HepG2 (cell line): ENCODE data around the gene ZCCHC10.

Experiments used
- GABPA ChIP-seq, 2 experiments: IDR thresholded peaks; 2 replicates each; pipeline ENCODE4 v1.6.1; 2011 to 2016; ENCODE audit warnings: low read depth in 2 of 2, low read length in 1 of 2, missing biosample characterization in 1 of 2, missing genetic modification characterization in 1 of 2
- HDAC1 ChIP-seq: sonication (generic); formaldehyde crosslinking; IDR thresholded peaks from 2 replicates; pipeline ENCODE4 v1.5.1; 2020; ENCODE audit warnings: mild to moderate bottlenecking, missing genetic modification reagents
- JUN ChIP-seq: sonication (generic); formaldehyde crosslinking; IDR thresholded peaks from 2 replicates; pipeline ENCODE4 v1.4.0; 2020; ENCODE audit warnings: mild to moderate bottlenecking, missing genetic modification reagents
- MAFF ChIP-seq: IDR thresholded peaks from 2 replicates; pipeline ENCODE4 v1.6.1; 2011; ENCODE audit warnings: low read depth, low read length, improper control_type of control experiment
- NKX3-1 ChIP-seq: sonication (generic); formaldehyde crosslinking; IDR thresholded peaks from 2 replicates; pipeline ENCODE4 v1.5.0; 2020; ENCODE audit warnings: missing genetic modification reagents
- POLR2A ChIP-seq, 2 experiments: IDR thresholded peaks; 2 replicates each; pipeline ENCODE4 v1.6.1; 2011; ENCODE audit warnings: low read depth in 2 of 2, low read length in 2 of 2, mild to moderate bottlenecking in 1 of 2, moderate library complexity in 1 of 2; ENCODE audit not compliant: insufficient read depth in 1 of 2
- POLR2AphosphoS5 ChIP-seq: IDR thresholded peaks from 2 replicates; pipeline ENCODE4 v1.6.1; 2012; ENCODE audit warnings: low read depth, low read length
- RAD21 ChIP-seq: fragments of 450-650 bp; formaldehyde crosslinking; IDR thresholded peaks from 2 replicates; pipeline ENCODE4 v1.5.0; 2020; ENCODE audit warnings: mild to moderate bottlenecking
- RBM39 ChIP-seq: fragments of 200-400 bp; formaldehyde crosslinking; IDR thresholded peaks from one replicate; pipeline ENCODE4 v1.6.1; 2018; ENCODE audit warnings: antibody characterized with exemption, mild to moderate bottlenecking, low read depth, low read length; ENCODE audit not compliant: poor library complexity, severe bottlenecking
- SP2 ChIP-seq: sonication (generic); formaldehyde crosslinking; IDR thresholded peaks from 2 replicates; pipeline ENCODE4 v1.5.1; 2020; ENCODE audit warnings: mild to moderate bottlenecking, missing genetic modification reagents
- ZNF121 ChIP-seq: sonication (generic); formaldehyde crosslinking; IDR thresholded peaks from 2 replicates; pipeline ENCODE4 v1.5.0; 2020; ENCODE audit warnings: mild to moderate bottlenecking, missing genetic modification reagents
- ZNF44 ChIP-seq: sonication (generic); formaldehyde crosslinking; IDR thresholded peaks from 2 replicates; pipeline ENCODE4 v1.5.1; 2020; ENCODE audit warnings: mild to moderate bottlenecking, missing genetic modification reagents
- TF ChIP-seq, protein P1 (sequence below): IDR thresholded peaks from 2 replicates; pipeline ENCODE4 v1.6.1; 2016; ENCODE audit warnings: low read depth, missing genetic modification reagents, missing compliant biosample characterization

DNA sequence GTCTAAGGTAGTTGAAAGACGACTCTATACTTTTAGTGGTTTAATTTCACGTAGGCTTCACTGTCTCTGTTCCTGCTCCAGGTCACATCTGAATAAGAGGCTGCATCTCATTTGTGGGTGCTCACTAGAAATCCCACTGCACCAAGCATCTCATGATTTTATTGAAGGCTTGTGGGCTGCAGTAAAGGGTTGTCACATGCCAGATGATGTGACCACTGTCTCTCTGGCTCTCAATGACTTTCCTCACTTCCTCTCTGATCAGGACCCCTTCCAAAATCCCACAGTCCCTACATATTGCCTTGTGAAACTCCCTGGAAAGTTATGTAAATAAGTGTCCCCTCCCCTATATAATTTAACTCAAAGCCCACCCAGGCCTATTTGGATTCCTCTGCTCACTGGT, 8.9 kb upstream of the ZCCHC10 start:
- TF ChIP-seq HDAC1 (CRISPR knock-in tag) (no peak), NKX3-1 (CRISPR knock-in tag) (no peak), RAD21 (no peak), MAFF (no peak), JUN (CRISPR knock-in tag) (no peak), ZNF121 (CRISPR knock-in tag) (no peak), RBM39 (no peak), SP2 (CRISPR knock-in tag) (no peak), POLR2AphosphoS5 (no peak), GABPA (IDR thresholded peaks at IDR 0.05; ENCODE audit: low read depth, low read length) (no peak), GABPA (CRISPR knock-in tag; IDR thresholded peaks at IDR 0.05; ENCODE audit: low read depth) (no peak), ZNF44 (CRISPR knock-in tag) (no peak), POLR2A (IDR thresholded peaks at IDR 0.05; ENCODE audit: insufficient read depth in 1 of 2, low read depth in 2 of 2, low read length in 2 of 2) (no peak)
- TF ChIP-seq, protein P1, sequence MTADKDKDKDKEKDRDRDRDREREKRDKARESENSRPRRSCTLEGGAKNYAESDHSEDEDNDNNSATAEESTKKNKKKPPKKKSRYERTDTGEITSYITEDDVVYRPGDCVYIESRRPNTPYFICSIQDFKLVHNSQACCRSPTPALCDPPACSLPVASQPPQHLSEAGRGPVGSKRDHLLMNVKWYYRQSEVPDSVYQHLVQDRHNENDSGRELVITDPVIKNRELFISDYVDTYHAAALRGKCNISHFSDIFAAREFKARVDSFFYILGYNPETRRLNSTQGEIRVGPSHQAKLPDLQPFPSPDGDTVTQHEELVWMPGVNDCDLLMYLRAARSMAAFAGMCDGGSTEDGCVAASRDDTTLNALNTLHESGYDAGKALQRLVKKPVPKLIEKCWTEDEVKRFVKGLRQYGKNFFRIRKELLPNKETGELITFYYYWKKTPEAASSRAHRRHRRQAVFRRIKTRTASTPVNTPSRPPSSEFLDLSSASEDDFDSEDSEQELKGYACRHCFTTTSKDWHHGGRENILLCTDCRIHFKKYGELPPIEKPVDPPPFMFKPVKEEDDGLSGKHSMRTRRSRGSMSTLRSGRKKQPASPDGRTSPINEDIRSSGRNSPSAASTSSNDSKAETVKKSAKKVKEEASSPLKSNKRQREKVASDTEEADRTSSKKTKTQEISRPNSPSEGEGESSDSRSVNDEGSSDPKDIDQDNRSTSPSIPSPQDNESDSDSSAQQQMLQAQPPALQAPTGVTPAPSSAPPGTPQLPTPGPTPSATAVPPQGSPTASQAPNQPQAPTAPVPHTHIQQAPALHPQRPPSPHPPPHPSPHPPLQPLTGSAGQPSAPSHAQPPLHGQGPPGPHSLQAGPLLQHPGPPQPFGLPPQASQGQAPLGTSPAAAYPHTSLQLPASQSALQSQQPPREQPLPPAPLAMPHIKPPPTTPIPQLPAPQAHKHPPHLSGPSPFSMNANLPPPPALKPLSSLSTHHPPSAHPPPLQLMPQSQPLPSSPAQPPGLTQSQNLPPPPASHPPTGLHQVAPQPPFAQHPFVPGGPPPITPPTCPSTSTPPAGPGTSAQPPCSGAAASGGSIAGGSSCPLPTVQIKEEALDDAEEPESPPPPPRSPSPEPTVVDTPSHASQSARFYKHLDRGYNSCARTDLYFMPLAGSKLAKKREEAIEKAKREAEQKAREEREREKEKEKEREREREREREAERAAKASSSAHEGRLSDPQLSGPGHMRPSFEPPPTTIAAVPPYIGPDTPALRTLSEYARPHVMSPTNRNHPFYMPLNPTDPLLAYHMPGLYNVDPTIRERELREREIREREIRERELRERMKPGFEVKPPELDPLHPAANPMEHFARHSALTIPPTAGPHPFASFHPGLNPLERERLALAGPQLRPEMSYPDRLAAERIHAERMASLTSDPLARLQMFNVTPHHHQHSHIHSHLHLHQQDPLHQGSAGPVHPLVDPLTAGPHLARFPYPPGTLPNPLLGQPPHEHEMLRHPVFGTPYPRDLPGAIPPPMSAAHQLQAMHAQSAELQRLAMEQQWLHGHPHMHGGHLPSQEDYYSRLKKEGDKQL (CRISPR knock-in tag), result no peak
